Raji (cell line): ENCODE data around the gene SLC38A10.

Experiments
- POLR2A ChIP-seq: IDR thresholded peaks from 2 replicates; pipeline ENCODE4 v1.6.1; 2011; ENCODE audit warnings: low read depth, low read length, control low read depth; ENCODE audit not compliant: insufficient read depth

Gene SLC38A10

DNA sequence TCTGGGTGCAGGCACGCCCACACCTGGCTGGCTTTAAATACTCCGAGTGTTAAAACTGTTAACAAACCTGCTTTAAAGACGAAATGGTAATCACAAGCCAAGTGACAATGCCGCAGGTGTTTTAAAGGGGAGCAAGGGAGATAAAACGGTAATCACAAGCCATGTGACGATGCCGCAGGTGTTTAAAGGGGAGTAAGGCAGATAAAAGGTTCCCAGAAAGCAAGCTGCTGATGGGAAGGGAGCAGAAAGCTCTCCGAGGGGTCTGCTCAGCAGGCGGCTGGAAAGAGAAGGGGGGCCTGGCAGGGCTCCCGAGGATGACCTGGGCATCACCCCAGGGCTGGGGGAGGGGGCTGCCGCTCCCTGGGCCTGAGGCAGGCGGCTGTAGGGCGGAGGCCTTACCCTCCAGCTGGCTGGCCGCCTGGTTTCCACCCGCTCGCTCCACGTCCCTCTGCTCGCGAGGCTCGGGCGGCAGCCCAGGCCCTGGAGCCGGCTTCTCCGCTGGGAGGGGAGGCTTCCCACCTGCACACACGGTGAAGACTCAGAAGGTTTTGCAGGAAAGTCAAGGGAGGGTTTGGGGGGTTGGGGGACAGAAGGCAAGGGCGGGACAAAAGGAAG lies 43.9 kb downstream of the SLC38A10 start:
- no peak for TF ChIP-seq POLR2A

- TF ChIP-seq POLR2A = no peak
Observed at GRCh38 chr17:81250286-81251093, 44.6 kb downstream of the SLC38A10 start.

DNA sequence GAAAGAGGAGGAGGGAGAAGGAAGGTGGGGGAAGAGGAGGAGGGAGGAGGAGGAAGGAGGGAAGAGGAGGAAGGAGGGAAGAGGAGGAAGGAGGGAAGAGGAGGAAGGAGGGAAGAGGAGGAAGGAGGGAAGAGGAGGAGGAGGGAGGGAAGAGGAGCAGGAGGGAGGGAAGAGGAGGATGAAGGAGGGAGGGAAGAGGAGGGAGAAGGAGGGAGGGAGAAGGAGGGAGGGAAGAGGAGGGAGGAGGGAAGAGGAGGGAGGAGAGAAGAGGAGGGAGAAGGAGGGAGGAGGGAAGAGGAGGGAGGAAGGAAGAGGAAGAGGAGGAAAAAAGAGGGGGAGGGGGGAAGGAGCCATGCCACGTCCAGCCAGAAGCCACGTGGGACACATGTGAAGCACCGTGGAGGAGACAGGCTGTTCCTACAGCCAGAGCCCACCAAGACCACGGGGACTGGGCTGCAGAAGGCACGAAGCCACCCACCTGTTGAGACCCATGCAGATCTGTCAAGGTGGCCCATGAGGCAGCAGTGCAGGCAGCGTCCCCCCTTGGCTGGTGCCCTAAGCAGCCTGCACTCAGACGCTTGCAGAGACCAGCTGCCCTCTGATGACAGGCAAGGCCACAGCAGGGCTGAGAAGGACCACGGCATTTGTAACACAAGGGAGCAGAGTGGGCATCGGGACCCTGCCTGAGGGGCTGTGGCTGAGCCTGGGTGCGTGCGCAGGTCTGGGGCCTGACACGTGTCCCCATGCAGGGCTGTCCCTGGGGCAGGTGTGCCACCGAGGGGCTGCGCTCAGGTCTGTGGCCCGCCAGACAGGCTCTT lies 45.7 kb downstream of the SLC38A10 start:
- TF ChIP-seq POLR2A = no peak

GRCh38 chr17:81248649-81249048 lies 46.5 kb downstream of the SLC38A10 start:
- TF ChIP-seq POLR2A = no peak

GRCh38 chr17:81247339-81247990 lies 47.6 kb downstream of the SLC38A10 start:
- TF ChIP-seq POLR2A = no peak

- TF ChIP-seq POLR2A = no peak
Observed at GRCh38 chr17:81246679-81247338, 48.3 kb downstream of the SLC38A10 start.

DNA sequence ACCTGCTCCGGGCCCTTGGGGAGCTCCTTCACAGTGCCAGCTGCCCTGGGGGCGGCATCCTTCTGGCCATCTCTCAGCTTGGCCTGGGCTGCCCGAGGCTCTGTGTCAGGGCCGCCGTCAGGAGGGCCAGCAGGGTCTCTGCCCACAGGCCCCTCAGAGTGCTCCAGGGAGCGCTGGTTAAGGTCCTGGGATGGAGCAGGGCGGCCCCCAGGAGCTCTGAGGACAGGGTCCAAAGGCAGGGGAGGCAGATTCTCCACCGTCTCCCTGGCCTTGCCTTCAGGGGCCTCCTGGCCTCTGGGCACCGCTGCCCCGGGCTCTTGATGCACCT lies 48.8 kb downstream of the SLC38A10 start:
- TF ChIP-seq POLR2A = no peak

DNA sequence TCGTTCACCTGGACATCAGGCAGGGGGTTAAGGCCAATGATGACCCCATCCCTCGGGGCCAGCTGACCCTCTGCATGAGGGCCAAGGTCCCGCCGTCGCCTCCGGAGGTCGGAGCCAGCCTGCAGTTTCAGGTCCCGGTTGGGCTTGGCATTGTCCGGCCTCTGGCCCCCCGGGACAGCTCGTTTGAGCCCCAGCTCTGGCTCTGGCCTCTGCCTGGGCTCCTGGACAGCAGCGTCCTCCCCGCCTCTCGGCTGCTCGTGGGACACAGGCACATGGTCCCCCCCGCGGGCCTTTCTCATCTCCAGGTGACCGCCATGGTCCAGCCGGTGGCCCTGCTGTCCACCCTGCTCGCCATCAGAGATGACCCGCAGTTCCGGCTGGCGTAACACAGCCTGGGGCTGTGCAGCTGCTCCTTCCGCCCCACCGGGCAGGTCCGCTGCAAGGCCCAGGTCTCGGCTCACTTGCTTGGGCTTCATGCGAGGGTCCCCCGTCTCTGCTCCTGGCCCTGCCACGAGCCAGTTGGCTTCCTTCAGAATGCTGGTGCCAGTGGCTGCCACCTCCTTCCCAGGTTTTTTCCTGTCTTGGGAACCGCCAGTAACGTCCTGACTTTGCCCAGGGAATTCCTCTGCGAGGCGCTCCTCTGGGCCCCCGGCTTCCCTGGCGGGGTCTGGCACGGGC lies 49.3 kb downstream of the SLC38A10 start:
- TF ChIP-seq POLR2A = no peak

GRCh38 chr17:81245024-81245664 lies 50.0 kb downstream of the SLC38A10 start:
- 0 out of 2 replicates have a peak, but pooled peaks have one; percentile 21 for TF ChIP-seq POLR2A

GRCh38 chr17:81244358-81245023 lies 50.6 kb downstream of the SLC38A10 start:
- no peak; the same call in none of the 2 replicates for TF ChIP-seq POLR2A

DNA sequence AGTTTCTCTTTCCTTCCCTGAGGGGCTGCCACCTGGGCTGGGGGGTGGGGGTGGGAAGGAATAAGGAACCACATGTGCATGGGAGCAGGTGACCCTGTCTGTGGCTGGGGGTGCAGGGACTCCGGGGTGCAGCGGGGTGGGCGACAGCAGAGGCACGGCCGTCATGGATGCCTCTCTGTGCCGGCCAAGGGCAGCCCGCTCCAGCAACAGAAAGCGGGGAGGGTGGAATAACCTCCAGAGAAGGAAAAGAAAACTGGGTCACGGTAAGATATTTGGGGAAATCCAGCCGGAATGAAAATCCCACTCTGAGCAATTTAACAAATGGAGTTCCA lies 51.8 kb downstream of the SLC38A10 start:
- TF ChIP-seq POLR2A = no peak

DNA sequence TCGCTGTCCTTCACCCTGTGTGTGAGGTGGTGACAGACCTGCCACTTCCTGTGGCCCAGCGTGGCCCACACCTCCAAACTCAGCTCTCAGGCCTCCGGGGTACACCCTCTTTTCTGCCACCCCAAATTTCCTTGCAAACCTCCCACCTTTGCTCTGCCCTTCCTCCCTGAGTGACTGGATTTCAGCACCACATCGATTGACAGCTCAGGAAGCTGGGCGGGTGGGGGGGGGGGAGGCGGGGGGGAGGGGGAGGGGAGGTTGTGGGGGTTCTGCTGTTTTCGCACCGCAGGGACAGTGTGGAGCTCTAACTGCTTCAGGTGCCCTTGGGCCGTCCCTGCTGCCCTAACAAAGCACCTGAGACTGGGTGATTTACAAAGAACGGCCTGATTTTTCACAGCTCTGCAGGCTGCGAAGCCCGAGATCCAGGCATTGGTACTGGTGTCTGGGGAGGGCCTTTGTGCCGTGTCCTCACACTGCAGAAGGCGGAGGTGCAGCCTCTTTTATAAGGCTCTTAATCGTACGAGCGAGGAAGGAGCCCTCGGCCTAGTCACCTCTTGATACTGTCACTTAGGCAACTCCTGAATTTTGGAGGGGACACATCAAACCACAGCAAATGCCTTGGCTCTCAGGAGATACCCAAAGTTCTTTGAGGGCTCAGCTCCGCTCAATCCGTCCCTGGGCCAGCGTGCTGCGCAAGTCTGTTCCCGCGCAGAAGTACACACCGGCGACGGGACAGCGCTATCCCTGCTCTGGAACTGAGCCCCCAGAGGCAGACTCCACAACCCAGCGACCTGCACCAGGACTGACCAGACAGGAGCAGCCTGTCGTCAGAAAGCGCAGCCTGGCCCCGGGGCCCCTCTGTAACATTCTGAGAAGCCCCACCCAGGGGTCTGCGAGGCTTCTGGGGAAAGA lies 52.4 kb downstream of the SLC38A10 start:
- no peak for TF ChIP-seq POLR2A

- TF ChIP-seq POLR2A = no peak
Observed at GRCh38 chr17:81241648-81242420, 53.3 kb downstream of the SLC38A10 start.
